SK-N-SH treated with all-trans-retinoic acid at 6 μM for 48 hours (cell line): ENCODE results near the gene CMIP.

Experiments
- ATAC-seq: fragments of 200-7000 bp; cut with Tn5 transposase; 3 replicates; pipeline ENCODE4 v1.9.1; 2020; ENCODE audit warnings: mild to moderate bottlenecking, moderate library complexity
- ARNTL ChIP-seq: fragments of 450-650 bp; formaldehyde crosslinking; IDR thresholded peaks from 2 replicates; pipeline ENCODE4 v1.5.0; 2020; ENCODE audit warnings: low read depth, mild to moderate bottlenecking, moderate library complexity, borderline replicate concordance
- BACH2 ChIP-seq: fragments of 250-450 bp; sonication (Bioruptor Pico); IDR thresholded peaks from 2 replicates; pipeline ENCODE4 v1.9.0; 2021; ENCODE audit warnings: mild to moderate bottlenecking, borderline replicate concordance
- CSDC2 ChIP-seq: fragments of 250-450 bp; sonication (Bioruptor Pico); IDR thresholded peaks from 2 replicates; pipeline ENCODE4 v1.5.0; 2020; ENCODE audit warnings: mild to moderate bottlenecking, moderate library complexity
- ESRRG ChIP-seq: fragments of 250-450 bp; sonication (Bioruptor Pico); IDR thresholded peaks from 2 replicates; pipeline ENCODE4 v1.6.1; 2021; ENCODE audit warnings: mild to moderate bottlenecking
- ISL1 ChIP-seq: fragments of 250-450 bp; sonication (Bioruptor Pico); IDR thresholded peaks from 2 replicates; pipeline ENCODE4 v2.1.2; 2022; ENCODE audit warnings: mild to moderate bottlenecking, moderate library complexity
- OSR1 ChIP-seq: fragments of 250-450 bp; sonication (Bioruptor Pico); IDR thresholded peaks from 2 replicates; pipeline ENCODE4 v1.8.0; 2022; ENCODE audit warnings: moderate library complexity, mild to moderate bottlenecking, inconsistent platforms
- POU6F1 ChIP-seq: fragments of 250-450 bp; sonication (Bioruptor Pico); IDR thresholded peaks from 2 replicates; pipeline ENCODE4 v1.8.0; 2021; ENCODE audit warnings: low read depth, mild to moderate bottlenecking, moderate library complexity, borderline replicate concordance
- PPARA ChIP-seq: fragments of 250-450 bp; sonication (Bioruptor Pico); IDR thresholded peaks from 2 replicates; pipeline ENCODE4 v1.5.0; 2020; ENCODE audit warnings: mild to moderate bottlenecking, borderline replicate concordance
- RARB ChIP-seq: fragments of 250-450 bp; sonication (Bioruptor Pico); IDR thresholded peaks from 2 replicates; pipeline ENCODE4 v1.8.0; 2021; ENCODE audit warnings: mild to moderate bottlenecking, moderate library complexity
- TCF4 ChIP-seq: fragments of 250-450 bp; sonication (Bioruptor Pico); IDR thresholded peaks from 2 replicates; pipeline ENCODE4 v1.8.0; 2021; ENCODE audit warnings: mild to moderate bottlenecking, moderate library complexity, borderline replicate concordance
- TOX ChIP-seq: fragments of 250-450 bp; sonication (Bioruptor Pico); IDR thresholded peaks from 2 replicates; pipeline ENCODE4 v1.8.0; 2021; ENCODE audit warnings: mild to moderate bottlenecking, moderate library complexity, borderline replicate concordance
- TSHZ2 ChIP-seq: fragments of 250-450 bp; sonication (Bioruptor Pico); IDR thresholded peaks from 2 replicates; pipeline ENCODE4 v1.5.0; 2020; ENCODE audit warnings: mild to moderate bottlenecking, moderate library complexity
- ZC3H10 ChIP-seq: fragments of 250-450 bp; sonication (Bioruptor Pico); IDR thresholded peaks from 2 replicates; pipeline ENCODE4 v1.5.1; 2021; ENCODE audit warnings: mild to moderate bottlenecking, moderate library complexity
- ZFP3 ChIP-seq: fragments of 250-450 bp; sonication (Bioruptor Pico); IDR thresholded peaks from 2 replicates; pipeline ENCODE4 v1.5.0; 2020; ENCODE audit warnings: mild to moderate bottlenecking, moderate library complexity
- ZFP30 ChIP-seq: fragments of 450-650 bp; formaldehyde crosslinking; IDR thresholded peaks from 2 replicates; pipeline ENCODE4 v1.5.0; 2022; ENCODE audit warnings: mild to moderate bottlenecking, moderate library complexity
- ZNF565 ChIP-seq: fragments of 450-650 bp; formaldehyde crosslinking; conservative IDR thresholded peaks from 2 replicates; pipeline ENCODE4 v1.5.0; 2020; ENCODE audit warnings: low read depth, mild to moderate bottlenecking, moderate library complexity
- TF ChIP-seq, protein P1 (sequence below): fragments of 250-450 bp; sonication (Bioruptor Pico); IDR thresholded peaks from 2 replicates; pipeline ENCODE4 v1.8.0; 2020; ENCODE audit warnings: mild to moderate bottlenecking, moderate library complexity, borderline replicate concordance
- TF ChIP-seq, protein P2 (sequence below): fragments of 250-450 bp; sonication (Bioruptor Pico); IDR thresholded peaks from 2 replicates; pipeline ENCODE4 v1.5.1; 2020; ENCODE audit warnings: low read depth, mild to moderate bottlenecking, moderate library complexity

CMIP gene

DNA sequence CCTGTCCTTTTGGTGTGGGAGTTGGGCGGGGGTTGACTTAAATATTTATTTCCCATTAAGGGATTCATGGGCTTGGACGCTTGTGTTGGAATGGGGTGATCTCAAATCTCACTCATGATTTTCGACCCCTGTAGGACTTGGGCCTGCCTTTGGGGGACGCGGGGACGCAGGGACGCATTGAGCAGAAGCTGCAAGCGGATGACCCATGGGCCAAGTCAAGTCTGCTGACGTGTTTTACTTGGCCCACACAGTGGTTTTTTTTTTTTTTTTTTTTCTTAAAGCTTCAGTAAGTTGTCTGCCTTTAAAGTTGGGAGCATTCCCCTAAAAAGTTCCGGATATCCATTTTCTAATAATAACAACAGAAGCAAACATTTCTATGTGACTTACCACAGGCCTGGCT lies 28.9 kb downstream of the CMIP start:
- TF ChIP-seq, protein P1, sequence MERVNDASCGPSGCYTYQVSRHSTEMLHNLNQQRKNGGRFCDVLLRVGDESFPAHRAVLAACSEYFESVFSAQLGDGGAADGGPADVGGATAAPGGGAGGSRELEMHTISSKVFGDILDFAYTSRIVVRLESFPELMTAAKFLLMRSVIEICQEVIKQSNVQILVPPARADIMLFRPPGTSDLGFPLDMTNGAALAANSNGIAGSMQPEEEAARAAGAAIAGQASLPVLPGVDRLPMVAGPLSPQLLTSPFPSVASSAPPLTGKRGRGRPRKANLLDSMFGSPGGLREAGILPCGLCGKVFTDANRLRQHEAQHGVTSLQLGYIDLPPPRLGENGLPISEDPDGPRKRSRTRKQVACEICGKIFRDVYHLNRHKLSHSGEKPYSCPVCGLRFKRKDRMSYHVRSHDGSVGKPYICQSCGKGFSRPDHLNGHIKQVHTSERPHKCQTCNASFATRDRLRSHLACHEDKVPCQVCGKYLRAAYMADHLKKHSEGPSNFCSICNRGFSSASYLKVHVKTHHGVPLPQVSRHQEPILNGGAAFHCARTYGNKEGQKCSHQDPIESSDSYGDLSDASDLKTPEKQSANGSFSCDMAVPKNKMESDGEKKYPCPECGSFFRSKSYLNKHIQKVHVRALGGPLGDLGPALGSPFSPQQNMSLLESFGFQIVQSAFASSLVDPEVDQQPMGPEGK, result no peak
- TF ChIP-seq TSHZ2 (CRISPR knock-in tag), result no peak
- TF ChIP-seq TOX, result no peak
- no peak for TF ChIP-seq CSDC2 (CRISPR knock-in tag)
- TF ChIP-seq ZFP3 (CRISPR knock-in tag), result no peak
- no peak for TF ChIP-seq ZFP30 (CRISPR knock-in tag)
- ATAC-seq, result no peak

- no peak for TF ChIP-seq ZC3H10
- TF ChIP-seq CSDC2 (CRISPR knock-in tag), result no peak
- TF ChIP-seq ZFP3 (CRISPR knock-in tag), result no peak
- no peak for TF ChIP-seq RARB (CRISPR knock-in tag)
- no peak for TF ChIP-seq BACH2 (CRISPR knock-in tag)
- TF ChIP-seq POU6F1 (CRISPR knock-in tag), result no peak
- TF ChIP-seq ISL1 (CRISPR knock-in tag), result no peak
- no peak for TF ChIP-seq TCF4
- TF ChIP-seq, protein P1, result no peak
- no peak for ATAC-seq
Measured at GRCh38 chr16:81473969-81474959, 29.7 kb downstream of the CMIP start.

GRCh38 chr16:81477697-81478693 lies 33.4 kb downstream of the CMIP start:
- TF ChIP-seq, protein P2, sequence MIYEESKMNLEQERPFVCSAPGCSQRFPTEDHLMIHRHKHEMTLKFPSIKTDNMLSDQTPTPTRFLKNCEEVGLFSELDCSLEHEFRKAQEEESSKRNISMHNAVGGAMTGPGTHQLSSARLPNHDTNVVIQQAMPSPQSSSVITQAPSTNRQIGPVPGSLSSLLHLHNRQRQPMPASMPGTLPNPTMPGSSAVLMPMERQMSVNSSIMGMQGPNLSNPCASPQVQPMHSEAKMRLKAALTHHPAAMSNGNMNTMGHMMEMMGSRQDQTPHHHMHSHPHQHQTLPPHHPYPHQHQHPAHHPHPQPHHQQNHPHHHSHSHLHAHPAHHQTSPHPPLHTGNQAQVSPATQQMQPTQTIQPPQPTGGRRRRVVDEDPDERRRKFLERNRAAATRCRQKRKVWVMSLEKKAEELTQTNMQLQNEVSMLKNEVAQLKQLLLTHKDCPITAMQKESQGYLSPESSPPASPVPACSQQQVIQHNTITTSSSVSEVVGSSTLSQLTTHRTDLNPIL (CRISPR knock-in tag), result no peak
- TF ChIP-seq OSR1, result no peak
- TF ChIP-seq ESRRG (CRISPR knock-in tag), result no peak
- TF ChIP-seq ZNF565, result no peak
- no peak for TF ChIP-seq ZC3H10
- TF ChIP-seq ZFP30 (CRISPR knock-in tag), result no peak
- TF ChIP-seq ISL1 (CRISPR knock-in tag), result no peak
- no peak for TF ChIP-seq BACH2 (CRISPR knock-in tag)
- no peak for TF ChIP-seq ARNTL (CRISPR knock-in tag)
- no peak for TF ChIP-seq RARB (CRISPR knock-in tag)
- no peak for TF ChIP-seq TOX
- TF ChIP-seq PPARA, result no peak
- TF ChIP-seq CSDC2 (CRISPR knock-in tag), result no peak
- TF ChIP-seq, all 23 proteins: peak for 0
- ATAC-seq, result no peak
